ENCODE results near the gene KDM6A.

- no peak for TF ChIP-seq CTCF (IDR thresholded peaks at IDR 0.05; ENCODE audit: low read length)
- no peak for TF ChIP-seq EZH2 (IDR thresholded peaks at IDR 0.05; ENCODE audit: borderline replicate concordance, low read length)
Observed at GRCh38 chrX:45110494-45110893, 237.5 kb downstream of the KDM6A start.
